ENCODE results near the gene CA10. TPM values are rescaled to one million over a fixed set of nuclear protein-coding genes. Genes with fewer than 3 reads are reported as not detected.

Gene CA10
- not detected for total RNA-seq

- Mint-ChIP-seq H3K4me3 (no peak within 1 kb of the TSS), H3K27ac (no peak within 1 kb of the TSS), H3K4me1 (ENCODE audit: low read depth) (peaks cover 8% of the 10 kb centered on the region), H3K36me3 (ENCODE audit: low read depth) (no peaks in the 10 kb centered on the region), H3K9me3 (no peaks in the 10 kb centered on the region), H3K27me3 (ENCODE audit: low read depth) (peaks cover 52% of the 10 kb centered on the region)
- intact Hi-C loops (cut with micrococcal nuclease): no loop called here
- no peak for DNase-seq
- CTCF ChIA-PET: no interaction called here
Observed at GRCh38 chr17:52158450-52159042, at the start of gene CA10. CA10 (minus strand) TSS chr17:52158714.

DNA sequence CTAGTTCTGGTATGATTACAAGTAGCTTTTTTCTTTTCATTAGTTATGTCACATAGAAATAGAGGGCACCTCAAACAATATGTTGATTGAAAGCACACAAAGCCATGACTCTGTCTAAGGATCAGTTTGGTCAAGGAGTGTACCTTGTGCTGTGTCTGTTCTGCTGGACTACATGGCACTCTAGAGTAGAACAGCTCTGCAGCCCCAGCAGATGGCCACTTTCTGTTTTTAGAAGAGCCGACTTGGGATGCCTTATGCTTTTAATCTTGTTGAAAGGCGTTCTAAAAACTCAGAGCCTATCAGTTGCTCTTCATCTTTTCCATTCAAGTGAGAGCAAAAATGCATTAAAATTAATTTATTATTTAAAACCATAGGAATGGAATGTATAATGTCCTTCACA, 49.3 kb upstream of the CA10 start:
- Mint-ChIP-seq H3K9me3 (no peaks in the 10 kb centered on the region), H3K4me3 (no peak overlapping the region), H3K27ac (no peak overlapping the region), H3K36me3 (ENCODE audit: low read depth) (no peaks in the 10 kb centered on the region), H3K4me1 (ENCODE audit: low read depth) (no peaks in the 10 kb centered on the region), H3K27me3 (ENCODE audit: low read depth) (peaks cover 6% of the 10 kb centered on the region)
- intact Hi-C loops (cut with micrococcal nuclease): no loop called here
- CTCF ChIA-PET: no interaction called here
- no peak for DNase-seq

DNA sequence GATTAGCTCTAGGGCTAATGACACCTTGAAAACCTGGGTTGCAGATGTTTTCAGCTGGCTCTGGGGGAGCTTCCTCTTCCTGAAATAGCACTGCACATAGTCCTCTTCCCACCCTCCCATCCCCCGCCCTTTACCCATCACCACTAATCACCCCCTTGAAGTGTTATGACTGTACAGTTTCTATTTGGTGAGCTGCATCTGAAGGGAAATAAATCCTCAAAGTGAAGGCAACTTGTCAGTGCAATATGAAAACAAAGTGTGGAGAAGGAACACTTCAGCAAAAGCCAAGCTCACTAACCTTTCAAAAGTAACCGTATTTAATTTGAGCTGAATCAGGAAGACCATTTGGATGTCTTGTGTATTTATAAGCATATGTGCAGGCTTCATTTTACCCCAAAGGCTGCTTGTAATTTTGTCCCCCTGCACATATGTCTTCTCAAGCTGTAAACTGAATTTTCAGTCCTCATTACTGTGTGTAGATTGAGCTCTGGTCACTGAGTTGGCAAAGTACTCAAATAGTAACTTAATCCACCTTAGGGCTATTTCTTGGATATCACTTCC, 44.1 kb upstream of the CA10 start:
- intact Hi-C loops (cut with micrococcal nuclease): no loop called here
- Mint-ChIP-seq H3K27ac (no peak overlapping the region), H3K36me3 (ENCODE audit: low read depth) (no peaks in the 10 kb centered on the region), H3K4me1 (ENCODE audit: low read depth) (no peaks in the 10 kb centered on the region), H3K9me3 (no peaks in the 10 kb centered on the region), H3K4me3 (no peak overlapping the region), H3K27me3 (ENCODE audit: low read depth) (peaks cover 11% of the 10 kb centered on the region)
- CTCF ChIA-PET: no interaction called here
- DNase-seq: no peak

DNA sequence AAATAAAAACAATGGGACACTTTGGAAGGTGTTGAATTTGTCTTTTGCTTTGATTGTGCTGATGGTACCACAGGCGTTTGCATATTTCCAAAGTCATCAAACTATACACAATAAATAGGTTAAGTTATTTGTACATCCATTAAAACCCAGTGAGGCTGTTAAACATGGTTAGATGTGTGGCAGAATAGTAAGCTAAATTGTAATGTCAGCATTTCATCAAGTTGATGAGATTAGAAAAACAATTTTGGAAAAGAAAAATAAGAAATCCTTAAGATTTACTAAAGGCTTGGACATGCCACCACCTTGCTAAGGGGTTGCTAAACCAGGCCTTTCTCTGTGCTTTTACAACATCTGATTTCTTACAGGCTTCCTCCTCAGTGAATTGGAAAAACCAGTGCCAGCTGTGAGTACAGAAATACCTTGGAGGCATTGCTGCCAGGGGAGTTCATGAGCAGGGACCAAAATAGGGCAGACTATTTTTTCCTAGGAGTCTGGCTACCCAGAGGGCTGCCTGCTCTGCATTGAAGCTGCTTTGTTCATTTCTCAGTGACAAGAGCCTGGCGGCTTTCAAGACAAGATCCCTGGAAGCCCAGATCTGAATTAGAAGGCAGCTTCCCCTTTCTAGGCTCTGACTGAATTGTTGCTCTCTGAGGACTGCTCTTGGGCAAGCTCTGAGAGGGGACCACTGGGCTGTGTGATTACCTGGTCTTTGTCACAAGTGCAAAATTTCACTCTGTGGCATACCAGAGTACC, 43.4 kb upstream of the CA10 start:
- Mint-ChIP-seq H3K27me3 (ENCODE audit: low read depth) (peaks cover 11% of the 10 kb centered on the region), H3K36me3 (ENCODE audit: low read depth) (no peaks in the 10 kb centered on the region), H3K4me3 (no peak overlapping the region), H3K4me1 (ENCODE audit: low read depth) (no peaks in the 10 kb centered on the region), H3K9me3 (no peaks in the 10 kb centered on the region), H3K27ac (no peak overlapping the region)
- intact Hi-C loops (cut with micrococcal nuclease): no loop called here
- no peak for DNase-seq
- CTCF ChIA-PET: no interaction called here

GRCh38 chr17:52191491-52191890, 33.0 kb upstream of the CA10 start:
- Mint-ChIP-seq H3K4me1 (ENCODE audit: low read depth) (no peaks in the 10 kb centered on the region), H3K27ac (no peak overlapping the region), H3K9me3 (no peaks in the 10 kb centered on the region), H3K36me3 (ENCODE audit: low read depth) (no peaks in the 10 kb centered on the region), H3K4me3 (no peak overlapping the region), H3K27me3 (ENCODE audit: low read depth) (peaks cover 15% of the 10 kb centered on the region)
- CTCF ChIA-PET: no interaction called here
- intact Hi-C loops (cut with micrococcal nuclease): no loop called here
- no peak for DNase-seq

DNA sequence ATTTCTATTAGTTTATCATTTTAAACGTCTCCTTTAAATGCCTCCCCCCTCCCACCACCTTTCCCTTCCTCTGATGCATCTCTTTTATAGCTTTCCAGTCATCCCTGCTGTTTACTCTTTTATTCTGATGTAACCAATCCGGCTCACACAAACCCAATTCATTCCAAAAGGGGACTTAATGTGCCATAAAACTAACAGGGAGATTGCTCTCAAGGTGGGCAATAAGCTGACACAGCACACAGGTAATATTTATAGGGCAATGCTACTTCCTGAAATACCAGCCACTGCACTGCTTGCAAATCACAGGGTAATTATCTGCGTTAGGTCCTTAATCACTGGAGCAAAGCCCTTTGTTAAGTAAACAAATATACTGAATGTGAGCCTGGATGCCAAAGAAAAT, 23.3 kb upstream of the CA10 start:
- CTCF ChIA-PET: no interaction called here
- H3K4me3 Mint-ChIP-seq: no peak overlapping the region
- intact Hi-C loops (cut with micrococcal nuclease): no loop called here
- H3K36me3 Mint-ChIP-seq (ENCODE audit: low read depth): no peaks in the 10 kb centered on the region
- DNase-seq: no peak
- H3K9me3 Mint-ChIP-seq: no peaks in the 10 kb centered on the region
- no peak overlapping the region for H3K27ac Mint-ChIP-seq
- no peaks in the 10 kb centered on the region for H3K4me1 Mint-ChIP-seq (ENCODE audit: low read depth)
- peaks cover 22% of the 10 kb centered on the region for H3K27me3 Mint-ChIP-seq (ENCODE audit: low read depth)

- peaks cover 18% of the 10 kb centered on the region for H3K27me3 Mint-ChIP-seq (ENCODE audit: low read depth)
- CTCF ChIA-PET: no interaction called here
- no peaks in the 10 kb centered on the region for H3K9me3 Mint-ChIP-seq
- no peak for DNase-seq
- no peaks in the 10 kb centered on the region for H3K4me1 Mint-ChIP-seq (ENCODE audit: low read depth)
- H3K4me3 Mint-ChIP-seq: no peak overlapping the region
- no peaks in the 10 kb centered on the region for H3K36me3 Mint-ChIP-seq (ENCODE audit: low read depth)
- intact Hi-C loops (cut with micrococcal nuclease): no loop called here
- no peak overlapping the region for H3K27ac Mint-ChIP-seq
Observed at GRCh38 chr17:52178012-52178411, 19.5 kb upstream of the CA10 start.

- intact Hi-C loops (cut with micrococcal nuclease): no loop called here
- Mint-ChIP-seq H3K4me1 (ENCODE audit: low read depth) (no peaks in the 10 kb centered on the region), H3K9me3 (peaks cover 1% of the 10 kb centered on the region), H3K36me3 (ENCODE audit: low read depth) (no peaks in the 10 kb centered on the region), H3K4me3 (no peak overlapping the region), H3K27ac (no peak overlapping the region), H3K27me3 (ENCODE audit: low read depth) (peaks cover 4% of the 10 kb centered on the region)
- CTCF ChIA-PET: no interaction called here
- DNase-seq: peak; percentile 10
Observed at GRCh38 chr17:52170963-52171572, 12.6 kb upstream of the CA10 start.

- no peak overlapping the region for H3K4me3 Mint-ChIP-seq
- H3K27ac Mint-ChIP-seq: no peak overlapping the region
- no peaks in the 10 kb centered on the region for H3K9me3 Mint-ChIP-seq
- peaks cover 49% of the 10 kb centered on the region for H3K27me3 Mint-ChIP-seq (ENCODE audit: low read depth)
- H3K36me3 Mint-ChIP-seq (ENCODE audit: low read depth): no peaks in the 10 kb centered on the region
- H3K4me1 Mint-ChIP-seq (ENCODE audit: low read depth): peaks cover 8% of the 10 kb centered on the region
- DNase-seq: no peak
- CTCF ChIA-PET: no interaction called here
- intact Hi-C loops (cut with micrococcal nuclease): no loop called here
Observed at GRCh38 chr17:52160136-52160567, 1.6 kb upstream of the CA10 start.

DNA sequence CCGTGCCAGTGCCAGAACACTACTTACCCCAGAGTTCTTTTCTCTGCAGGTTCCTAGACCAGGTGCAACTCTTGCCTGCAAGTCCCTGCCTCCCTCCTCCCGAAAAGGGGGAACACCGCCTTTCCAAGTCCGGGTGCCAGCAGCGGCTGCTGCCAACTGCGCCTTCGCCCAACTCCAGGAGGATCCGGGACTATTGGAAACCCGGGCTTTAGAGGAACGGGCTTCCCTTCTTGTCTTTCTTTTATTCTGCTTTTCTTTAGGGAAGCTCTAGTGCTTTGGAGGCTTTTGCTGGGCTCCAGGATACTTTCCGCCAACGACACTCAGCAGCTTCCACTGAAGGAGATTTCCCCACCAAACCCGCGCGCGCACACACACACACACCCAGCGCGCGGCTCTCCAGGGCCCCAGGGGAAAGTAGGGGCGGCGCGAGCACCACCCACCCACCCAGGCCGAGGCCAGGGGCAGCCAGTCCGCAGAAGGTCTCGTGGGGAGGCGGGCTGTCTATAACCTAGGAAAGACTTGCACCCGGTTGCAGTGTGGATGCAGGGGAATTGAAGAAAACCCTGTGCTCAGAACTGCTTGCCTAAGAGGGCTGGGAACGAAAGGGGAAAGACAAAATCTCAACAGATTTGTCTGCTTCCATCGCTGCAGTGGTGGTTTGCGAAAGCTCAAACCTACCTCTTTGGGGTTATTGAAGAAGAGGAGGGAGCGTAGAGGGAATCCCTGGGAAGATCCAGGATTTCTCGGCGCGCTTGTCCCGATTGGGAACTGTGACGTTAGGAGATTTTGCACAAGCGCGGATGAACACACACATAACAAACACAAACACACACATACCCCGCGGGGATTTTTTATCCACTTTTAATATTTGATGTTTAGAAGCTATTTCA, 977 bp upstream of the CA10 start:
- no peak overlapping the region for H3K27ac Mint-ChIP-seq
- H3K27me3 Mint-ChIP-seq (ENCODE audit: low read depth): peaks cover 51% of the 10 kb centered on the region
- CTCF ChIA-PET: no interaction called here

DNA sequence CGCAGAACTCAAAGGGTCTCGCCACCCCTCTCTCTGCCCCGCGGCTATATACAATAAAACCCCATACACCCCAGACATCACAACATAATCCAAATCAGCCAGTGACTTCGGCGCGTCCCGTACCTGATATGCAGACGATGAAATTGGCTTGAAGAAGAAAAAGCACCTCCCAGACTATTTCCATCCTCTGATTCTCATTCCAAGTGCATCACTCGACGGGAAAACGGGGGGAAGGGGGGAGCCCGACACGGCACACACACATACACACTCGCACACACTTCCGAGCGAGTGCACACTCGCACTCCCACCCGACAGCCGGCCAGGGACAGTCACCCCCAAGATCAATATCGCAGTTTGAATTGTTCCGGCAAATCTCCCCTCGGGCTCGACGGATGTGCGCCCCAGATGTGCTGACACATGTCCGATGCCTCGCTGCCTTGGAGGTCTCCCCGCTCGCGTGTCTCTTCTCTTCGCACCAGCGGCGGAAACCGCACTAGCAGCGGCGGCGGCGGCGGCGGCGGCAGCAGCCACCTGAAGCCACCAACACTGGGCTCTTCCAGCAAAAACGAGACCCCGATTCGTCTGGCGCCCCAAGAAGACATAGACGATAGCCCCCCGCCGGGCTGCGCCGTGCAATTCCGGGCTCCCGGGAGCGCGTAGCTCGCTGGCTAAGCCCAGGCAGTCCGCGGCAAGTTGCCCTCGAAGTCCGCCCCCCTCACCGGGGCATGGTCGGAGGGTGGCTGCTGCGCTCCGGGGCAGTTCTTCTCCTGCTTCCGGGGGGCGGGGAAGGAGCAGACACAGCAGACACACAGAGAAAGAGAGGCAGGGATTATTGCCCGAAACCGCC, 688 bp downstream of the CA10 start:
- H3K36me3 Mint-ChIP-seq (ENCODE audit: low read depth): no peaks in the 10 kb centered on the region
- peaks cover 8% of the 10 kb centered on the region for H3K4me1 Mint-ChIP-seq (ENCODE audit: low read depth)
- CTCF ChIA-PET: no interaction called here
- no peaks in the 10 kb centered on the region for H3K9me3 Mint-ChIP-seq
- DNase-seq: peak; percentile 5
- H3K27ac Mint-ChIP-seq: no peak overlapping the region
- H3K4me3 Mint-ChIP-seq: no peak overlapping the region
- intact Hi-C loops (cut with micrococcal nuclease): no loop called here
- H3K27me3 Mint-ChIP-seq (ENCODE audit: low read depth): peaks cover 52% of the 10 kb centered on the region

More for the DNA sequence above, 977 bp upstream of the CA10 start:
- peaks cover 8% of the 10 kb centered on the region for H3K4me1 Mint-ChIP-seq (ENCODE audit: low read depth)
- no peak for DNase-seq
- no peaks in the 10 kb centered on the region for H3K36me3 Mint-ChIP-seq (ENCODE audit: low read depth)
- H3K4me3 Mint-ChIP-seq: no peak overlapping the region
- intact Hi-C loops (cut with micrococcal nuclease): no loop called here
- H3K9me3 Mint-ChIP-seq: no peaks in the 10 kb centered on the region

Data from activated naive CD4-positive, alpha-beta T cell treated with anti-CD3 and anti-CD28 coated beads for 36 hours (primary cell).